NCI-H82 (cell line): ENCODE results near the gene SPSB4.
"Not testable (repeated sequence)": the region's sequence is repeated elsewhere in the genome, so short reads cannot be mapped to it uniquely, and the experiment has no call there.

Source experiments
- DNase-seq: peaks from one replicate; lab custom pipeline; 2025; lab: John Stamatoyannopoulos, UW

SPSB4 gene

DNA sequence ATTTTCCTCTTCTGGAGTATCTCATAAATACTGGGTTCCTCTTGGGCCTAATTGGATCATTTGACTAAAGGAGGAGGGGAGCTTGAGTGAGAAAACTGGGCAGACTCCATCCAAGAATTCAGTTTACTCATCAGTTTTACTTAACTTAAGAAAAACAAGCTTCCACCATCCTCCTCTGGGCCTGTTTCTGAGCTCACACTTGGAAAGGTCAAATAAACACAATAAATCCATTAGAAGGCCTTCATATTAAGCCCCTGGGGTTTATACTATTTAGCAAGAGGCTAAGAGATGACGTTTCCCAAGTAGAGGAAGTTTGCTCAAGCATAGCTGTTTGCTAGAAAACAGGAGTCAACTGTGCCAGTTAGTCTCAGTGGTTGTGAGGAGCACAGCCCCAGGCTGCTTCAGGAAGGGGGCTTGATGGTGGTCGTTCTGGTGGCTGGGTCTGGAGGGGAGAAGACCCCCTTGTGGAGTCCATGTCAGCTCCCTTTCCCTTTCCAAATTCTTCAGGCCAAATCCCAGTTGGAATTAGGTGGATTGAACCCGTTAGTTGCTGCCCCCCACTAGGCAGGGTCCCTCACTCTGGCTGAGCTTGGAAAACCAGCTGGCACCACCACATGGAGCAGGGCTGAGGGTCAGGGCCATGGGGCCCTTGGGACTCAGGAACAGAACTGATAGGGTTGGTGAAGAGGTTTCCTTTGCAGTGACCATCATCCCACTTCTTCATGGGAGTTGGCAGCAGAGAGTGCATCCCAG is 64.8 kb downstream of the SPSB4 start:
- DNase-seq: no peak

DNA sequence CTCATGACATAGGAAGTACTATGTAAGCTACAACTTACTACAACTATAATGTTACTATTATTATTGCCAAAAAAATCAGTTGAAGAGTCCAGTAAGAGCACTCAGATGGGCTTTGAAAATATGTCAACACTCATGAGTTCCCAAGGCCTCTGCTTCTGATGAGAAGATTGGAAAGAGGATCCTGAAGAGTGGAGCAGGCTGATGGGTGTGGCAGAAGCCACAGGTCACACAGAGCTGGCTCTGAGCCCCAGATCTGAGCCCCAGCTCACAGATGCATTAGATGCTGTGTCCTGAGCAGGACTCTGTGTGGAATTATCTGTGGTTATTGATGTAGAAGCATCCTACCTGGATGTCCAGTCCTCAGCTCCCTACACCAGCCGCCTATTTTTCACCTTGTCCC is 65.6 kb downstream of the SPSB4 start:
- DNase-seq: no peak

- DNase-seq: not testable (repeated sequence)
Observed at GRCh38 chr3:141117982-141118381, 66.8 kb downstream of the SPSB4 start.

GRCh38 chr3:141122455-141123030 is 71.4 kb downstream of the SPSB4 start:
- no peak for DNase-seq

DNA sequence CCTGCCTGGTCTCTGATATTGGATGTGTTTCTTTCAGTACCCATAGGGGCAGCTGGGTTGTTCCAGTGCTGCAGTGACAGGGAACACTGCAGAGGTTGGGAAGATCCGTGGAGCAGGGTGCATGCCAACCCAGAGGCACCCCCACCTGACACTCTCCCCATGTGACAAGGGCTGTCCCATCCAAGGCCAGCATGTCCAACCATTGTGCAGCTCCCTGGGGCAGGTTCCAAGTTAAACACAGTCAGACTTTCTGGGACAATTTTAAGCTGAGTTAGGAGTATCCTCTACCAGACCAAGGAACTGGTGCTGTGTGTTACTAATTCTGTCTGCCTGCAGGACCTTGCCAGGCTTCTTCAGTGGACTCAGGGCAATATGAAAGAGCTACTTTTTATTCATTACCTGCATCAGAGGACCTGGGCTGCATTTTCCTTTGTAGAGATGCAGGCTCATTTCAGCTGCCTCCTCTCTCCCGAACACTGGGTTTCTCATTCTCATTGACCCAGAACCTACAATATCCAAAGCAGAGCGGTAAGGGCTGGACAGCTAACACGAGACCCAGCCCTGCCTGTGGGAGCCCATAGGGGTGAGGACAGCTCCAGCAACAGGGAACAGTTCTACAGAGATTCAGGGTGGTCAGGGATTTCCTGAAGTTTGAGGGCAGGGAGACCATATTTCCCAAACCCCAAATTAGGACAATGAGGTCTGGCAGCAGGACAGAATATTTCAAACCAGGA is 72.7 kb downstream of the SPSB4 start:
- no peak for DNase-seq

GRCh38 chr3:141124715-141125114 is 73.6 kb downstream of the SPSB4 start:
- DNase-seq: no peak

- DNase-seq: no peak
Observed at GRCh38 chr3:141125351-141125750, 74.2 kb downstream of the SPSB4 start.

DNA sequence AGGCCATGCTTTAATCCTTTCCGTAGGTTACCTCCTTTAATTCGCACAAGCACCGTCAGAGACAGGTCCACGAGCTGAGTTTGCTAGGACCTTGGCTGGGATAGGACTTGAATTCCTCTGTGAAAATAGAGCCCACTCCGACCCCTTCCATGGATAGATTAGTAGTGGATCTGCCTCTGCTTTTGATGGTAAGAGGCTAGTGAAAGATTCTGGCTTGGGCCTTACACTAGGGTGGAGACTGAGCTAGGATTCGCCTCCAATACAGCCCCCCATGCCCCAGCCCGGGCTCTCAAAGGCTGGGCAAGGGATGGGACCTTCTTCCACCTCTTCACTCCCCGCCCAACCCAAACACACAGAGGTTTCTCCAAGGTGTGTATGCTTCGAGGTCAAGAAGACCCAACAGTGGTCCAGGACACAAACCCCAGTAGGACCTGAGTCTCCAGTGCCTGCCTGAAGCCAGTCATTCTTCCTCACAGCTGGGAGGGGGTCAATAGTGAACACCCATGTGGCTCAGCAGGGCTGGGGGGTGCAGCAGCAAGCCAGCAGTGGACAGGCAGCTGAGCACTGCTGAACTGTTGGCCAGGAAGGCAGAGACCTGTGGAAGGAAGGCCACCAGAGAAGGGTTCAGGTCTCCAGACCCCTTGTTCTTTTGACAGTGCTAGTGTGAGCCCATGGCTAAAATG is 75.7 kb downstream of the SPSB4 start:
- no peak for DNase-seq

DNA sequence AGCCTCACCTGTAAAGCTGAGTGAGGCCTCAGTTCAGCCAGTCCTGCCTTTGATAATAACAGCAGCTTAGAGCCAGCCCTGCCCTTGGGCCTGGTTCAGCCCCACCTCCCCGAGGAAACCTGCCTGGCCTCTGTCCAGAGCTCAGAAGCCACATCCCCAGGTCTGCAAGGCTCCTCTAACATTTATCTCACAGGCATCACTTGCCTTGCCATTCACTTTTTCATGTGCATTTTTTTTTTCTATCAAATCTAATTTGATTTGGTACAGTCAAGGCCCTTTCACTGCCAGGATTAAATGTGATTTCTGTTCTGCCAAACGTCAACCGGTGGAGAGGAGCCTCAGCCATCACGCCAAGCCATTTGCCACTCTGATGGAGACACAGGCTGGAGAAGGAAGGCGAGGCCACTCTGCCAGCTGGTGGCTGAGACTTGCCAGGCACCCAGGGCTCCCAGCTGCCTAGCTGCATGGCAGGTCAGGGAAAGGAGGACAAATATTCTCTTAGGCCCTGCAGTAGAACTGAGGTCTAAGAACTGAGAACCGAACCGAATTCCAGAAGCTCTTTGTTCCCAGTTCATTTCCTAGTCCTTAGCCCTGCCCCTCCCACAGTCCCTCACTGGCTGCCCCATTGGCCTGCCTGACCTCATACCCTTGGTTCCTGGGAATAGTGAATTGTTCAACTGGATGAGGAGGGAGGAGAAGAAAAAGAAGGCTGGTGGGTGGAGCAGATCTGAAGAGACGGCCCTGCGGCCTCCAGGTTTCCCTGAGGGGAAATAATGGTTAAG is 76.4 kb downstream of the SPSB4 start:
- no peak for DNase-seq

DNA sequence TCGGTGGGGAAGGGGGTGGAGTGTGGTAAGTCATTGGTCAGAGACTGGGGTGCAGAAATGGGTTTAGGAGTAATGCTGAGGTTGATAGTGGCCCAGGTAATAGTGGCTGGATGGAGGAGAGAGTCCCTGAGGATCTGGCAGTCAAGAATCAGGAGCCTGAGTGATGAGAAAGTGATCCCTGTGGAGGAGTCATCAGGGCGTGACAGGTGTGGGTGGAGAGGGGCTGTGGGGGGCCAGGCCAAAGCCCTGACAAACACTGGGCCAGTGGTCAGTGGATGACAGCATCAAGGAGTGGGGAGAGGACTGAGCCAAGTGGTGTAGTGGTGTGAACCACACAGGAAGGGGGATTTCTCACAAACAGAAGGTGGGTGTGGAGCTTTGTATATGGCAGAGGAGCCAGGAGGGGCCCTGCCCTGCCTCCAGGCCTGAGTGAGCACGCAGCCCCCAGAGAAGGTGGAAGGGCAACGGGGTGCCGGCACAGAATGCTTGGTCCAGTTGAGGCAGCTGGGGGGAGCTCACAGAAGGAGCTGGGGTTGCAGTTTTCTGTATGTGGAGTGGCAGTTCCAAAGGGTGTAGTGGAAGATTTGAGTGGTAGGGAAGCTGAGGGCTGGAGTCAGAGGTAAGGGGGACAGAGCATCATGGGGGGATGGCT is 77.1 kb downstream of the SPSB4 start:
- no peak for DNase-seq

GRCh38 chr3:141129049-141129448 is 77.9 kb downstream of the SPSB4 start:
- no peak for DNase-seq

DNA sequence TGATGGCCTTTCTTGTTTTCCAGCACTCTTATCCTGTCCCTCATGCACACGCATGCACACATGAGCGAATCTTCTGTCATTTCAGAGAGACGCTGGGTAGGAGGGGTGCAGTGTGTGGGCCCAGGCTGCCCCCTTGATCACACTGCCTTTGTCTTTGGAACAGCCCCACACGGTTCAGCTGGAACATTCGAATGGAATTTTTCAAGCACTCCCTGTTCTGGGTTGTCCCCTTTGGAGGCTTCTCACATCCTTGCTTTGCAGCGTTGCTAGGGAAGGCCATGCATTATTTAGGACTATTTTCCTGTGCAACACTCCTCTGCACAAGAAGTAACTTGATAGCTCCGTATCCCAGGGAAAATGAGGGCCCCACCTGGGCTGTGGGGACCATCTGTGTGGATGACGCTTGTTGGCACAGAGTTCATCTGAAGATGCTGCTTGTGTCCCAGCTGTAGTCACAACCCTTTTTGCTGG is 78.4 kb downstream of the SPSB4 start:
- DNase-seq: peak; percentile 49

- DNase-seq: no peak
Observed at GRCh38 chr3:141143517-141143916, 92.4 kb downstream of the SPSB4 start.

- DNase-seq: no peak
Observed at GRCh38 chr3:141146979-141147470, 95.9 kb downstream of the SPSB4 start.

GRCh38 chr3:141147657-141148056 is 96.5 kb downstream of the SPSB4 start:
- no peak for DNase-seq

DNA sequence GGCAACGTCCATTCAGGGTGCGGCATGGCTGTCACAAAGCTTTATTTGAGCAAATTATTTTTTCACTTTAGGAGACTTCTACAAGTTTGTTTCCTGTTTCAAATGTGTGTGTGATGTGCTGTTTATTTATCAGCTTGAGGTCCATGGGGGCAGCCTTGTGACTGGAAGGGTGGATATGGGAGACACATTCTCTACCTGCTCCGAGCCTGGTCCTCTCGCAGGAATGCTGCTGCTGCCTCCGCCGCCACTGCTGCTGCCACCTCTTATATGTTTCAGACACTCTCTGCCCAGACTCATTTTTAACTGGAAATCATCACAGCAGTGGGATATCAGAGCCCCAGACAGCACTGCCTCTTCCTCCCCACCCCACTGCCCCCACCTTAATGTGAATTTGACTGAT is 97.0 kb downstream of the SPSB4 start:
- DNase-seq: no peak

DNA sequence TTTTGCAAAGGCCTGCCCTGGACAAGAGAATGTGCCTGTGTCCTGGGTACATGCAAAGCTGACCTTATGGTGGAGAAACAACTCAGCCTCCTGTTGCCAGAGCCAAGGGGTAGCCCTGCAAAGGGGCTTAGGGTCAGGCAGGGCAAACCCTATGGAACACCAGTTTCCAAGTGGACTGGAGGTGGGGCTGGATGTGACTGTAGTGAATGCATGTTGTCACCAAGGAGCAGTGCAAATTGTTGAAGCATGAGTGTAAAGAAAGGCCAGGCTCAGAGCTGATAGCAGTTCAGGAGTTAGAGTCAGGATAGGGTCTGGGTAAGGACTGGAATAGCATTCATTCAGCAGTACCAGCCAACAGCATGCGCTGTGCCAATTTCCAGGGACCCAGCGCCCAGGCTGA is 97.6 kb downstream of the SPSB4 start:
- no peak for DNase-seq

- no peak for DNase-seq
Observed at GRCh38 chr3:141150081-141150830, 99.1 kb downstream of the SPSB4 start.

GRCh38 chr3:141150931-141151330 is 99.8 kb downstream of the SPSB4 start:
- DNase-seq: no peak

DNA sequence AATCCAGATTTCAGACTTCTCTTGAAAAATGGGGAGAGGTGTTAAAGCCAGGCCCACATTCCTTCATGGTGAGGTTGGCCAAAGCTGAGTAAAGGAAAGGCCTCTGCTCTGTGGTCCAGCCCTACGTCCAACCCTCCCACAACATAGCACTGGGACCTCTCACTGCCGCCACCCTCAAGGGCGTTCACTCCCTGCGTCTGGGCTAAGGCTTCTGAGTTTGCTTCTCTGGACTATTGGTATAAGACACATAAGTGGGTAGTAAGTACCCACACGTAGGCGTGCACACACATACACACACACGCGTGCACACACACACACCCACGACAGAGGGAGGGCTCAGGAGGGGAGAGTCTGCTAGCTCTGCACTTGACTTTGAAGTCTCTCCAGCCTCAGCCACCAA is 100.3 kb downstream of the SPSB4 start:
- no peak for DNase-seq
